ENCODE data around the gene WRNIP1.
"Not testable (repeated sequence)": the region's sequence is repeated elsewhere in the genome, so short reads cannot be mapped to it uniquely, and the experiment has no call there.

Gene WRNIP1

GRCh38 chr6:2741756-2742155 lies 23.4 kb upstream of the WRNIP1 start:
- DNase-seq, result no peak

GRCh38 chr6:2743280-2744208 lies 21.6 kb upstream of the WRNIP1 start:
- DNase-seq, result no peak

- no peak for DNase-seq
Observed at GRCh38 chr6:2744209-2744771, 20.9 kb upstream of the WRNIP1 start.

- no peak for DNase-seq
Observed at GRCh38 chr6:2744778-2745177, 20.4 kb upstream of the WRNIP1 start.

- no peak for DNase-seq
Observed at GRCh38 chr6:2745246-2745645, 19.9 kb upstream of the WRNIP1 start.

GRCh38 chr6:2746557-2747061 lies 18.6 kb upstream of the WRNIP1 start:
- DNase-seq, result peak; percentile 70

GRCh38 chr6:2748183-2748582 lies 17.0 kb upstream of the WRNIP1 start:
- DNase-seq, result no peak

GRCh38 chr6:2749969-2750600 lies 15.1 kb upstream of the WRNIP1 start:
- peak; percentile 92 for DNase-seq

- DNase-seq, result no peak
Observed at GRCh38 chr6:2750832-2751231, 14.4 kb upstream of the WRNIP1 start, which contains the start of gene MYLK4. MYLK4 (minus strand) TSS chr6:2750922; CDS start chr6:2749294, 1,628 bp downstream.

GRCh38 chr6:2751871-2752270 lies 13.3 kb upstream of the WRNIP1 start:
- DNase-seq, result no peak

GRCh38 chr6:2752477-2753109 lies 12.6 kb upstream of the WRNIP1 start:
- DNase-seq, result no peak

GRCh38 chr6:2753110-2753489 lies 12.1 kb upstream of the WRNIP1 start:
- DNase-seq, result no peak

- no peak for DNase-seq
Observed at GRCh38 chr6:2753743-2754142, 11.4 kb upstream of the WRNIP1 start.

GRCh38 chr6:2754393-2754792 lies 10.8 kb upstream of the WRNIP1 start:
- no peak for DNase-seq

GRCh38 chr6:2754911-2755310 lies 10.3 kb upstream of the WRNIP1 start:
- no peak for DNase-seq

GRCh38 chr6:2755456-2755855 lies 9.7 kb upstream of the WRNIP1 start:
- DNase-seq, result no peak

GRCh38 chr6:2756241-2756640 lies 9.0 kb upstream of the WRNIP1 start:
- DNase-seq, result no peak

- DNase-seq, result no peak
Observed at GRCh38 chr6:2756687-2757224, 8.4 kb upstream of the WRNIP1 start.

GRCh38 chr6:2758980-2759379 lies 6.2 kb upstream of the WRNIP1 start:
- no peak for DNase-seq

GRCh38 chr6:2760882-2761842 lies 4.0 kb upstream of the WRNIP1 start:
- no peak for DNase-seq

GRCh38 chr6:2762868-2763267 lies 2.3 kb upstream of the WRNIP1 start:
- not testable (repeated sequence) for DNase-seq
